Measurements from ENCODE around the gene PLA2G4A. TPM values are rescaled to one million over a fixed set of nuclear protein-coding genes. Genes with fewer than 3 reads are reported as not detected.
A peak's percentile ranks its signal among the peaks of the same experiment; 100 is the strongest.

Gene PLA2G4A
- total RNA-seq, 1 experiment from 2014 or later: 3.8 TPM

- DNase-seq (ENCODE audit: unreplicated experiment): peak; percentile 70
- Mint-ChIP-seq H3K4me1 (ENCODE audit: insufficient read depth, unreplicated experiment) (peaks cover 6% of the 10 kb centered on the region), H3K27me3 (ENCODE audit: insufficient read depth, unreplicated experiment) (no peaks in the 10 kb centered on the region), H3K9me3 (ENCODE audit: unreplicated experiment) (no peaks in the 10 kb centered on the region), H3K4me3 (ENCODE audit: unreplicated experiment) (no peak overlapping the region), H3K27ac (ENCODE audit: low read depth, unreplicated experiment) (no peak overlapping the region), H3K36me3 (ENCODE audit: insufficient read depth, unreplicated experiment) (peaks cover 8% of the 10 kb centered on the region)
- ChIA-PET CTCF (interaction anchor here (0.9 kb wide), 1 partner anchor 20 kb away, joined by 3 read pairs; no protein-coding TSS in a partner anchor), POLR2A (interaction anchor here (0.7 to 0.8 kb wide), 2 partner anchors 11 to 14 kb away, joined by 3 to 9 read pairs; no protein-coding TSS in a partner anchor)
- TF ChIP-seq CTCF (IDR thresholded peaks at IDR 0.05; ENCODE audit: unreplicated experiment): no peak
- intact Hi-C loops (cut with micrococcal nuclease): no loop called here
- BruUV-seq (replicated peaks): no TSS peak
These were observed 132.1 kb downstream of the PLA2G4A start for GRCh38 chr1:186960861-186961260.

- no TSS peak for BruUV-seq (replicated peaks)
- POLR2A ChIA-PET: interaction anchor here (0.6 to 1.6 kb wide), 2 partner anchors 24 to 190 kb away, joined by 3 to 4 read pairs; no protein-coding TSS in a partner anchor
These were observed 137.1 kb downstream of the PLA2G4A start for GRCh38 chr1:186965847-186966246.

GRCh38 chr1:186966456-186966855 is 137.7 kb downstream of the PLA2G4A start:
- Mint-ChIP-seq H3K9me3 (ENCODE audit: unreplicated experiment) (no peaks in the 10 kb centered on the region), H3K4me3 (ENCODE audit: unreplicated experiment) (no peak overlapping the region), H3K4me1 (ENCODE audit: insufficient read depth, unreplicated experiment) (no peaks in the 10 kb centered on the region), H3K36me3 (ENCODE audit: insufficient read depth, unreplicated experiment) (no peaks in the 10 kb centered on the region), H3K27ac (ENCODE audit: low read depth, unreplicated experiment) (no peak overlapping the region), H3K27me3 (ENCODE audit: insufficient read depth, unreplicated experiment) (no peaks in the 10 kb centered on the region)
- no TSS peak for BruUV-seq (replicated peaks)
- ChIA-PET POLR2A (interaction anchor here (0.6 to 0.7 kb wide), 2 partner anchors 191 to 491 kb away, joined by 3 read pairs; no protein-coding TSS in a partner anchor), CTCF (interaction anchor here (0.6 to 1.3 kb wide), 4 partner anchors 9 to 360 kb away, joined by 3 to 4 read pairs (median 4); no protein-coding TSS in a partner anchor)
- intact Hi-C loops (cut with micrococcal nuclease): no loop called here
- TF ChIP-seq CTCF (IDR thresholded peaks at IDR 0.05; ENCODE audit: unreplicated experiment): no peak
- no peak for DNase-seq (ENCODE audit: unreplicated experiment)

More at GRCh38 chr1:186965847-186966246, 137.1 kb downstream of the PLA2G4A start:
- H3K27ac Mint-ChIP-seq (ENCODE audit: low read depth, unreplicated experiment): no peak overlapping the region
- no peaks in the 10 kb centered on the region for H3K9me3 Mint-ChIP-seq (ENCODE audit: unreplicated experiment)
- no peak for DNase-seq (ENCODE audit: unreplicated experiment)
- intact Hi-C loops (cut with micrococcal nuclease): no loop called here
- no peak for TF ChIP-seq CTCF (IDR thresholded peaks at IDR 0.05; ENCODE audit: unreplicated experiment)
- CTCF ChIA-PET: interaction anchor here (0.6 to 1.3 kb wide), 4 partner anchors 9 to 360 kb away, joined by 3 to 4 read pairs (median 4); no protein-coding TSS in a partner anchor
- H3K4me1 Mint-ChIP-seq (ENCODE audit: insufficient read depth, unreplicated experiment): peaks cover 4% of the 10 kb centered on the region
- H3K36me3 Mint-ChIP-seq (ENCODE audit: insufficient read depth, unreplicated experiment): no peaks in the 10 kb centered on the region
- H3K27me3 Mint-ChIP-seq (ENCODE audit: insufficient read depth, unreplicated experiment): no peaks in the 10 kb centered on the region
- H3K4me3 Mint-ChIP-seq (ENCODE audit: unreplicated experiment): no peak overlapping the region

- Mint-ChIP-seq H3K27me3 (ENCODE audit: insufficient read depth, unreplicated experiment) (no peaks in the 10 kb centered on the region), H3K36me3 (ENCODE audit: insufficient read depth, unreplicated experiment) (no peaks in the 10 kb centered on the region), H3K4me1 (ENCODE audit: insufficient read depth, unreplicated experiment) (no peaks in the 10 kb centered on the region), H3K9me3 (ENCODE audit: unreplicated experiment) (no peaks in the 10 kb centered on the region), H3K27ac (ENCODE audit: low read depth, unreplicated experiment) (no peak overlapping the region), H3K4me3 (ENCODE audit: unreplicated experiment) (no peak overlapping the region)
- no TSS peak for BruUV-seq (replicated peaks)
- TF ChIP-seq CTCF (IDR thresholded peaks at IDR 0.05; ENCODE audit: unreplicated experiment): no peak
- intact Hi-C loops (cut with micrococcal nuclease): no loop called here
- CTCF ChIA-PET: interaction anchor here (0.6 to 0.7 kb wide), 2 partner anchors 273 to 361 kb away, joined by 3 to 5 read pairs; no protein-coding TSS in a partner anchor
- POLR2A ChIA-PET: interaction anchor here (0.7 kb wide), 1 partner anchor 9 kb away, joined by 4 read pairs; no protein-coding TSS in a partner anchor
- peak; percentile 13 for DNase-seq (ENCODE audit: unreplicated experiment)
These were observed 139.1 kb downstream of the PLA2G4A start for GRCh38 chr1:186967656-186968394.

Data from MCF 10A (cell line).